GM18526 (cell line): Measurements from ENCODE around the gene CD81.
A peak's percentile ranks its signal among the peaks of the same experiment; 100 is the strongest.

ENCODE experiments used
- POLR2A ChIP-seq: IDR thresholded peaks from 3 replicates; pipeline ENCODE4 v1.6.1; 2011; ENCODE audit not compliant: insufficient read length; ENCODE audit errors: extremely low read depth

The CD81 gene, protein sequence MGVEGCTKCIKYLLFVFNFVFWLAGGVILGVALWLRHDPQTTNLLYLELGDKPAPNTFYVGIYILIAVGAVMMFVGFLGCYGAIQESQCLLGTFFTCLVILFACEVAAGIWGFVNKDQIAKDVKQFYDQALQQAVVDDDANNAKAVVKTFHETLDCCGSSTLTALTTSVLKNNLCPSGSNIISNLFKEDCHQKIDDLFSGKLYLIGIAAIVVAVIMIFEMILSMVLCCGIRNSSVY

GRCh38 chr11:2376751-2377451, at the start of gene CD81:
TSS of gene CD81 (plus strand) at chr11:2377310. CDS start at chr11:2377550, 240 bp downstream.
- TF ChIP-seq POLR2A = peak; percentile 90

DNA sequence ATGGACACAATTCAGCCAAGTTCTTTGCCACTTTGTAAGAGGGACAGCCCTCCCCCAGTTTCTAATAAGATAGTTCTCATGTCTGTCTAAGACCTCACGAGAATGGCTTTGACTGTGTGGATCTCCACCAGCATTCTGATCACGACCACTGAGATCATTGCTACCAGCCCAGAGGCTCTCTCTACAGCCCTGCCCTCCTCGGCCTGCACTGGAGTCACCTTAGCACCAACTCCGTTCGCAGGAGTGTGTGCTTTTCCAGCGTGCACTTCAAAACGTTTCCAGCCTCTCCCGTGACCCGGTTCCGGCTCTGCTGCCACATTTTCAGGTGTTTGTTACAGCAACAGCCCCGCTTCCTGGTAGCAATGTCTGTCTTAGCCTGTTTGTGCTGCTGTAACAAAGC, 49.1 kb upstream of the CD81 start:
- no peak for TF ChIP-seq POLR2A

DNA sequence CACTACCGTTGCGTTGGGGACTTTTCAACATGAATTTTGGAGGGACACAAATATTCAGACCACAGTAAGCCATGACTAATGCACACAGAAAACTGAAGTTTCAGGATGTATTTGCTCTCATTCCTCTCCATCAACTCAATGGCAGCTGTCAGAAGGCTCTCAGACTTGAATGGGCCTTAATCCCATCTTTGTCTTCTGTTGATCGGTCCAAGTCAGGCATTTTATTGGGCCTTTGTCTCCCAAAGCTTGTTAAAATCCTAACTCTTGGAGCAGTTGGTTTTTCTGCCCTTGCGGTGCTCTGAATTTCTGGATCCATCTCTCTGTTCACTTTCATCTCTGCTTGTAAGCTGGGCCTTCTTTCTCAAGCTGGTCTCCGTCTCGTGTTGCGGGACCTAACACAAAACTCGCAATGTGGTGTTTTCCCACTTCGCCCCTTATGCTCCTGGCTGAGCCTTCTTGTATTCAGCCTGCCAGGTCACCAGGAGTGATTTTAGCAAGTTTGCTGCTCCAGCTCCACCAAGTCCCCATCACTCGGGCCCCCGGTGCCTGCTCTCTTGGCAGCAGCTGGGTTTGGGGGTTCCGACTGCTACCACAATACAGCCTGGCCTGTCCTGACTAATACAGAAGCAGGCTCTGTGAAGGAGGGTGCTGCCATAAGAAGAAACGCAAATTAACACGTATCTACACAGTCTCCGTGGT, 48.3 kb upstream of the CD81 start:
- no peak for TF ChIP-seq POLR2A

DNA sequence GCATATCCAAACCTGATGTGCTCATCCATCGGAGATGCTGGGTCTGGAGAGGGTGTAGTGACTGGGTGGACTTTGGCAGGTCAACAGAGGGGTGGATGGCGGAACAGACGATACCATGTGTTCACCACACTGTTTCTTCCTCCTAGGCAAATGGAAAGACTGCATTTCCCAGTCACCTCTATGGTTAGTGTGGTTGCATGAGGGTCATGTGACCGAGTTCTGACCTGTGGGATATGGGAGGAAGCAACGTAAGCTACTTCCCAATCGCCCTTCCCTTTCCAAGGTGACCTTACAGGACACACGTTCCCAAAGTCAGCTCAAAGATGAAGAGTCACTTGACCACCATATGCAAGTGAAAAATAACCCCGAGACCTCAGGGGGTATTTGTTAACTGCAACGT, 47.6 kb upstream of the CD81 start:
- no peak for TF ChIP-seq POLR2A

- TF ChIP-seq POLR2A = no peak
These were observed 46.4 kb upstream of the CD81 start for GRCh38 chr11:2330696-2331095.

- TF ChIP-seq POLR2A = no peak
These were observed 45.7 kb upstream of the CD81 start for GRCh38 chr11:2331404-2331803.

- no peak for TF ChIP-seq POLR2A
These were observed 34.6 kb upstream of the CD81 start for GRCh38 chr11:2342557-2342956.

- TF ChIP-seq POLR2A = no peak
These were observed 34.1 kb upstream of the CD81 start for GRCh38 chr11:2342981-2343380.

DNA sequence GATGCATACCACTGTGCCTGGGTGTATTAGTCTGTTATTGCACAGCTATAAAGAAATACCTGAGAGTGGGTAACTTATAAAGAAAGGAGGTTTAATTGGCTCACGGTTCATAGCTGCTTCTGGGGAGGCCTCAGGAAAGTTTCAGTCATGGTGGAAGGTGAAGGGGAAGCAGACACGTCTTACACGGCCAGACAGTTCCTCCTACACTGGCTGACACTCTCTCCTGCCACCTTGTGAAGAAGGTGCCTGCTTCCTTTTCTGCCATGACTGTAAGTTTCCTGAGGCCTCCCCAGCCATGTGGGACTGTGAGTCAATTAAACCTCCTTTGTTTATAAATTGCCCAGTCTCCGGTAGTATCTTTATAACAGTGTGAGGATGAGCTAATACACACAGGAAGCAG, 33.6 kb upstream of the CD81 start:
- no peak for TF ChIP-seq POLR2A

GRCh38 chr11:2345050-2345449, 32.1 kb upstream of the CD81 start:
- TF ChIP-seq POLR2A = no peak

DNA sequence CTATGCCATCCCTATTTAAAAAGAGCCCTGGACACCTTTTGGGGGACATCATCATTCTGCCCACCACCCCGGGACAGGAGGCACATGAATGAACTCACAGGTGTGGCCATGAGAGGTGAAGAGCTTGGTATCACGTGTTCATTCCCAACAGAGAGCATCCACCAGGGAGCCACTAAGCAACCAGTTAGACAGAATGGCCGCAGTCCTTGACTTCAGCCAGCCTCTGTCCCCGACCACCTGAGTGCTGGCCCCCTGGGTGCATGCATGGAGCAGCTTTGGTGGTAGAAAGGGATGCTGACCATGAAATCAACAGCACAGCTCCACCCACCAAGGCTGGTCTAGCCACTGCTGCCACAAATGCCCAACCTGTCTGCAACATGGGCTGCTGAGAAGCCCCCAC, 31.1 kb upstream of the CD81 start:
- TF ChIP-seq POLR2A = no peak

- no peak for TF ChIP-seq POLR2A
These were observed 30.4 kb upstream of the CD81 start for GRCh38 chr11:2346586-2347307.

GRCh38 chr11:2347308-2347830, 29.7 kb upstream of the CD81 start:
- no peak for TF ChIP-seq POLR2A

GRCh38 chr11:2348986-2349385, 28.1 kb upstream of the CD81 start:
- no peak for TF ChIP-seq POLR2A

DNA sequence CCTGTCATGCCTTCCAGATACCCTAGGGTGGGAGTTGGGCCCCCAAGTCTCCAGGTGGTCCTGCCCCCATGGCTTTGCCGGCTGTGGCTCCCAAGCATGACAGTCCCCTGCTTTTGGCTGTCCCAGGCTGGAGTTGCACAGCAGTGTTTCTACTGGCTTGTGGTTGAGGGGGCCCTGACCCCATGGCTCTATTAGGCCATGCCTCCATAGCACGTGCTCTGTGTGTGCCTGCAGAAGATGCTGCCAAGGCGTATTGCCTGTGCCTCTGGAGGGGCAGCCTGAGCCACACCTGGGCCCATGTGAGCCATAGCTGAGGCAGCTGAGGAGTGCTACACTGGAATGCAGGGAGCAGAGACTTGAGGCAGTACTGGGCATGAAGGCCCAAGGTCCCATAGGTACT, 25.4 kb upstream of the CD81 start:
- TF ChIP-seq POLR2A = no peak
